GM19438 (cell line): ENCODE results near the gene CNTROB.

ENCODE experiments used
- ATAC-seq: cut with Tn5 transposase; IDR thresholded peaks from one replicate; pipeline ENCODE4 v1.9.1; 2021; ENCODE audit warnings: low read depth; ENCODE audit not compliant: unreplicated experiment

CNTROB gene

DNA sequence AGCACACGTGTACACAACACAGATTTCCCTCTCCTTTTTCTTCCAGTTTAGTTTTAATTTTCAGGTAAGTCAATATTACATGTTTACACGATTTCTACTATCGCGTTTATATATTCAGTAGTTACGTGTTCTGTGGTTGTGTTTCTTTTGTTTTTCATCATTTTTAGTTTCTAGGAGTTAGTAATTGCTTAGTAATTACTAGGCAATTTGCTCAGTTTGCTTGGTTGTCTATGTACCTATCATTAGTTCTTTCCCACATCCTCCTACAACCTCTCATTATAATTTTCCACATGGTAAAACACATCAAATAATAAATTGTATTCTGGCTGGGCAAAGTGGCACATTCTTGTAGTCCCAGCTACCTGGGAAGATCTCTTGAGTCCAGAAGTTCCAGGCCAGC is 45.8 kb downstream of the CNTROB start:
- no peak for ATAC-seq

- no peak for ATAC-seq
These were observed 50.2 kb downstream of the CNTROB start for GRCh38 chr17:7982173-7982572.

DNA sequence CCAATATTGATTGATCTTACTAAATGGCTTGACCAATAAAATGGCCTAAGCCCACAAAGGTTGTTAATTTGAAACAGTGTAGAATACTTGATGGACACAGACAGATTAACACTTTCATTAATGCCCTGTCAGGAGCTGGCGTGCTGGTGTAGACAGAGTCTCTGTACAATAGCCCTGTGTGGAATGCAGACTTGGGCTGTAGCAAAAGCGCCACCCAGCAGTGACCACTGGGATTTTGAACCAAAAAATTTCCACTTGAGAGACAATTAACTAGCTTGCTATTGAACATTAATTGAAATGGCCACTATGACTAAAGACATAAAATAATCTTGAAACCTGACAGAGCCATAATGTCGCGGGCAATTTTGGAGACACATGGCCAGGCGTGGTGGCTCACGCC is 50.7 kb downstream of the CNTROB start:
- ATAC-seq: no peak

DNA sequence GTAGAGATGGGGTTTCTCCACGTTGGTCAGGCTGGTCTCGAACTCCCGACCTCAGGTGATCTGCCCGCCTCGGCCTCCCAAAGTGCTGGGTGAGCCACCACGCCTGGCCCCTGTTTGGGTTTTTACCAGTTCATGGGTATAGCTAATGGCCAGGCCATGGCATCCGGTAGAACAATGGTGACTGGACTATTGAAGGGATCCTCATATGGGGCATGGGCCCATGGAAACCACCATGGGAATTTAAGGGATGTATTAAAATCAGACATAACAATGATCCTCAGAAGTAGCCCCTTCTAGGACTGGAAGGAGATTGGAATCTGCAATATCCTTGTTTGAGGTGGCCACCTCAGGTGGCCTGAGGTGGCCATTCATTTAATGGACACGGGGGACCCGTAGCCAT is 52.9 kb downstream of the CNTROB start:
- ATAC-seq: no peak

GRCh38 chr17:7987112-7987893 is 55.3 kb downstream of the CNTROB start:
- no peak for ATAC-seq

DNA sequence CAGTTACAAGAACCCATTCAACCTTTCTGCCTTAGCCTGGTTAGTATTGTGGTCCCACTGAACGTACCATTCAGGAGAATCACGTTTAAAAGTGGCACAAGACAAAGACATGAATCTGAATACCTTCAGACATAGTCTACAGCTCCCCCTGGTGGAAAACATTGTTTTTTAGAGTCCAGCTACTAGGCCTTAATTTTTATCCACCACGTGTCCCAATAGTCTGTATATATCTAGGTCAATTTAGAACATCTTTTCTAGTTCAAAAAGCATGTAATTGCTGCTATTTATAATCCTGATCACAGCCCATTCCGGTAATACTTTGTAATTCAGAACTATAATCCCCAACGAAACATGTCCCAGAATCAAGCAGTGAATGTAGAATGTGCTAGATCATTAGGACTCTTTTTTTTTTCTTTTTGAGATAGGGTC is 56.8 kb downstream of the CNTROB start:
- ATAC-seq: no peak

DNA sequence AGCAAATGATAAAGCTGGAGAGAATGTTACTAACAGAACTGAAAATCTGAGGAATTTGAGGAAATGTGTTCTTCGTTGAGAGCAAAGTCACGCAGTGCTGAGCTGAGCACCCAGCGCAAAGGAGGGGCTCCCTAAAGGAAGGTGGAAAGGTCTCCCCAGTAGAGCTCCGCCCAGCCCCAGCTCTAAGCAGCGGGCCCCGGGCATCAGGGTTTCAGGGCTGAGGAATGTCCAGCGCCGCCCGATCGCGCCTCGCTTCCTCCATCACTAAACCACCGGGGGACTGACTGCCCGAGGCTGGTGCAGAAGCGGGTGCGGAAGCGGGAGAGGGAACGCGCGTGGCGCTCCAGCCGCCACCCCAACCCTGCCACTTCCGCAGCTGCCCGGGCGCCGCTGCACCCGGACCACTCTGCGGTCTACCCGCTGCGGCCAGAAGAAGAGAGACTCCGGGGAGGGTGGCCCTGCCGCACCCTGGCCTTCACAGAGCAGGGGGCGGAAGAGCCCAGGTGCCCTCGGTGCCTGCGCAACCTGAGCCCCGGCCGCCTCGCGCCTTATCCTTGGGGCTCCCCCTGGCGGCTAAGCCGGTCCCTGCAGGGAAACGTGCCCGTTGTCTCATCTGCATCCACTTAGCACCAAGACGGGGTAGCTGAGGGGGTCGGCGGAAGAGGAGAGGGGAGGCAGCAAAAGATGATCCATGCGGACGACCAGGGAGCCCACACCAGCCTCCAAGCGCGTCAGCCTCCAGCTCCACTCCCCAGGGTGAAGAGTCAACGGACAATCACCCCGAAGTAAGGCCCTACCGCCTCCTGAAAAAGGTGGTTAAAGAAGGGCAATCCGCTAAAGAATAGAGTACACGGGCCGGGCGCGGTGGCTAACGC is 58.0 kb downstream of the CNTROB start:
- no peak for ATAC-seq

GRCh38 chr17:7992516-7992915 is 60.5 kb downstream of the CNTROB start:
- no peak for ATAC-seq

DNA sequence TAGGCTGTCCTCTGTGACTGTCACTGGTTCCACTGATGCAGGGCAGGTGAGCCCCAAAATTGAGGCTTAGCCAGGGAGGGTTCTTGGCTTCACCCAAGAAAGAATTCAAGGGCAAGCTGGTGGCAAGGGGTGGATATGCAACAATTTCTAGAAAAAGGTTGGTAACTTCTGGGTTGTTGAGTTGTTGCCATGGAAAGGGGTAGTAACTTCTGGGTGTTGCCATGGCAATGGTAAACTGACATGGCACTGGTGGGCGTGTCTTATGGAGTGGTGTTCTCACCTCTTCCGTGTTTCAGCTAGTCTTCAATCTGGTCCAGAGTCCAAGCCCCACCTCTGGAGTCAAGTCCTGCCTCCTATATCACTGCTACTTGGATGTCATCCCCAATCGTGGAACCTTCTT is 60.9 kb downstream of the CNTROB start:
- ATAC-seq: no peak

DNA sequence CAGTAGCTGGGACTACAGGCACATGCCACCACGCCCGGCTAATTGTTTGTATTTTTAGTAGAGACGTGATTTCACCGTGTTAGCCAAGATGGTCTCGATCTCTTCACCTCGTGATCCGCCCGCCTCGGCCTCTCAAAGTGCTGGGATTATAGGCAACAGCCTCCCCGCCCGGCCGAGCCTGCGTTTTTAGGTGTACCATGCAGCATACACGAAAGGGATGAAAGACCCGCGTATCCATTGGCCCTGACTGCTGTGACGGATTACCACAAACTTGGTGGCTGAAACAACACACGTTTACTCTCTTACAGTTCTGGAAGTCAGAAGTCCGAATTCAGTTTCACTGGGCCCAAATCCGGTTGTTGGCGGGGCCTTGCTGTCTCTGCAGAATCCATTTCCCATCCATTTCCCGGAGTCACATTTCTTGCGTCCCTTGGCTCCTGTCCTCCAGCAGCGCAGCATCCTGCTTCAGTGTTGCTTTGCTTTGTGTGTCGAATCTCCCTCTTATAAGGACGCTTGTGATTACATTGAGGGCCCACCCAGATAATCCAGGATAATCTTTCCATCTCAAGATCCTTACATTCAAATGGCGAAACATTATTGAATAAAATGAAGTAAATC is 62.1 kb downstream of the CNTROB start:
- no peak for ATAC-seq

DNA sequence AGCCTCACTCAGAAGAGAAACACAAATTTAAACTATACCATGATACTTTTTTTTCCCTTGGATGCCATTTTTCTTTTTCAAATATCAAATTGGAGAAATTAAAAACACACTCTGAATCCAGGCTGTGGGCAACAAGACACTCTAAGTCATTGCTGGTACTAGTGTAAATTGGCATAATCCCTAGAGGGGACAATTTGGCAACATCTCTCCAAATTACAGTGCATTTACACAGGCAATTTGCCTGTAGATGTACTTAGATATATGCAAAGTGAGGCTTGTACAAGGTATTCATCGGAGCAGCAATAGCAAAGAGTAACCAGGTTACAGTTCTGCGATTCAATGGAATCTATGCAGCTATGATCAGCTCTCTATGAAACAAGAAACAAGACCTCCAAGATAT is 63.7 kb downstream of the CNTROB start:
- ATAC-seq: no peak

- ATAC-seq: no peak
These were observed 65.2 kb downstream of the CNTROB start for GRCh38 chr17:7997186-7997585.
